ENCODE results near the gene SLIT3. TPM values are rescaled to one million over a fixed set of nuclear protein-coding genes. Genes with fewer than 3 reads are reported as not detected.

The SLIT3 gene
- total RNA-seq, 3 donors from 2014 or later (not counting 1 experiment from before 2014, with no cell fraction given), result 0.34 to 0.80 TPM; not detected in 1

GRCh38 chr5:168858371-168858770 is 442.6 kb downstream of the SLIT3 start:
- DNase-seq (no peak), ATAC-seq (no peak)
- H3K36me3 Mint-ChIP-seq, result no peaks in the 10 kb centered on the region
- no peaks in the 10 kb centered on the region for H3K9me3 Mint-ChIP-seq
- Histone ChIP-seq H3K4me1 (ENCODE audit: control insufficient read depth, insufficient read depth, low read length) (no peaks in the 10 kb centered on the region), H3K36me3 (ENCODE audit: control insufficient read depth, insufficient read depth, low read length) (no peaks in the 10 kb centered on the region), H3K4me3 (ENCODE audit: low read length) (no peak overlapping the region), H3K9me3 (ENCODE audit: control insufficient read depth, insufficient read depth, low read length) (no peaks in the 10 kb centered on the region), H3K27ac (ENCODE audit: low read length) (no peak overlapping the region), H3K27me3 (ENCODE audit: control insufficient read depth, insufficient read depth, low read length) (no peaks in the 10 kb centered on the region)
- TF ChIP-seq, protein P1, sequence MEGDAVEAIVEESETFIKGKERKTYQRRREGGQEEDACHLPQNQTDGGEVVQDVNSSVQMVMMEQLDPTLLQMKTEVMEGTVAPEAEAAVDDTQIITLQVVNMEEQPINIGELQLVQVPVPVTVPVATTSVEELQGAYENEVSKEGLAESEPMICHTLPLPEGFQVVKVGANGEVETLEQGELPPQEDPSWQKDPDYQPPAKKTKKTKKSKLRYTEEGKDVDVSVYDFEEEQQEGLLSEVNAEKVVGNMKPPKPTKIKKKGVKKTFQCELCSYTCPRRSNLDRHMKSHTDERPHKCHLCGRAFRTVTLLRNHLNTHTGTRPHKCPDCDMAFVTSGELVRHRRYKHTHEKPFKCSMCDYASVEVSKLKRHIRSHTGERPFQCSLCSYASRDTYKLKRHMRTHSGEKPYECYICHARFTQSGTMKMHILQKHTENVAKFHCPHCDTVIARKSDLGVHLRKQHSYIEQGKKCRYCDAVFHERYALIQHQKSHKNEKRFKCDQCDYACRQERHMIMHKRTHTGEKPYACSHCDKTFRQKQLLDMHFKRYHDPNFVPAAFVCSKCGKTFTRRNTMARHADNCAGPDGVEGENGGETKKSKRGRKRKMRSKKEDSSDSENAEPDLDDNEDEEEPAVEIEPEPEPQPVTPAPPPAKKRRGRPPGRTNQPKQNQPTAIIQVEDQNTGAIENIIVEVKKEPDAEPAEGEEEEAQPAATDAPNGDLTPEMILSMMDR (IDR thresholded peaks at IDR 0.05), result no peak
- intact Hi-C loops (cut with micrococcal nuclease), result no loop called here
- H3K4me3 Mint-ChIP-seq, result no peak overlapping the region
- no peak overlapping the region for H3K27ac Mint-ChIP-seq
- no peaks in the 10 kb centered on the region for H3K4me1 Mint-ChIP-seq
- H3K27me3 Mint-ChIP-seq (ENCODE audit: low read depth in 2 of 2), result peaks cover 0 to 7% of the 10 kb centered on the region in 2 donors
- WGBS (ENCODE audit: insufficient coverage), result 96% methylated on average over 3 of the region's 4 CpGs

GRCh38 chr5:168853972-168854371 is 447.0 kb downstream of the SLIT3 start:
- intact Hi-C loops (cut with micrococcal nuclease), result no loop called here
- no peaks in the 10 kb centered on the region for H3K9me3 ChIP-seq (ENCODE audit: control insufficient read depth, insufficient read depth, low read length)
- H3K4me3 ChIP-seq (ENCODE audit: low read length), result no peak overlapping the region
- H3K4me3 Mint-ChIP-seq, result no peak overlapping the region
- 98% methylated on average over 5 of the region's 5 CpGs for WGBS (ENCODE audit: insufficient coverage)
- H3K9me3 Mint-ChIP-seq, result no peaks in the 10 kb centered on the region
- H3K4me1 ChIP-seq (ENCODE audit: control insufficient read depth, insufficient read depth, low read length), result peaks cover 8% of the 10 kb centered on the region
- ATAC-seq (no peak), DNase-seq (no peak)
- H3K27ac Mint-ChIP-seq, result no peak overlapping the region
- no peak overlapping the region for H3K27ac ChIP-seq (ENCODE audit: low read length)
- H3K27me3 ChIP-seq (ENCODE audit: control insufficient read depth, insufficient read depth, low read length), result no peaks in the 10 kb centered on the region
- no peaks in the 10 kb centered on the region for H3K36me3 Mint-ChIP-seq
- no peaks in the 10 kb centered on the region for H3K36me3 ChIP-seq (ENCODE audit: control insufficient read depth, insufficient read depth, low read length)
- H3K27me3 Mint-ChIP-seq (ENCODE audit: low read depth in 2 of 2), result no peaks in the 10 kb centered on the region
- TF ChIP-seq, protein P1 (IDR thresholded peaks at IDR 0.05), result no peak
- H3K4me1 Mint-ChIP-seq, result peaks cover 12 to 13% of the 10 kb centered on the region in 2 donors

GRCh38 chr5:168852329-168852728 is 448.6 kb downstream of the SLIT3 start:
- peak overlapping the region; percentile 63 for H3K4me3 Mint-ChIP-seq
- TF ChIP-seq, protein P1 (IDR thresholded peaks at IDR 0.05), result no peak
- H3K36me3 Mint-ChIP-seq, result no peaks in the 10 kb centered on the region
- DNase-seq (no peak), ATAC-seq (peak in 1 of 3 donors; percentile 28)
- H3K9me3 Mint-ChIP-seq, result no peaks in the 10 kb centered on the region
- Histone ChIP-seq H3K27ac (ENCODE audit: low read length) (peak overlapping the region; percentile 16), H3K4me1 (ENCODE audit: control insufficient read depth, insufficient read depth, low read length) (peaks cover 8% of the 10 kb centered on the region), H3K4me3 (ENCODE audit: low read length) (no peak overlapping the region), H3K27me3 (ENCODE audit: control insufficient read depth, insufficient read depth, low read length) (no peaks in the 10 kb centered on the region), H3K36me3 (ENCODE audit: control insufficient read depth, insufficient read depth, low read length) (no peaks in the 10 kb centered on the region), H3K9me3 (ENCODE audit: control insufficient read depth, insufficient read depth, low read length) (no peaks in the 10 kb centered on the region)
- H3K27ac Mint-ChIP-seq, result peak overlapping the region; percentile 67 to 69
- H3K4me1 Mint-ChIP-seq, result peaks cover 12 to 13% of the 10 kb centered on the region in 2 donors
- 12% methylated on average over 4 of the region's 4 CpGs for WGBS (ENCODE audit: insufficient coverage)
- H3K27me3 Mint-ChIP-seq (ENCODE audit: low read depth in 2 of 2), result peaks cover 0 to 5% of the 10 kb centered on the region in 2 donors
- intact Hi-C loops (cut with micrococcal nuclease), result no loop called here

DNA sequence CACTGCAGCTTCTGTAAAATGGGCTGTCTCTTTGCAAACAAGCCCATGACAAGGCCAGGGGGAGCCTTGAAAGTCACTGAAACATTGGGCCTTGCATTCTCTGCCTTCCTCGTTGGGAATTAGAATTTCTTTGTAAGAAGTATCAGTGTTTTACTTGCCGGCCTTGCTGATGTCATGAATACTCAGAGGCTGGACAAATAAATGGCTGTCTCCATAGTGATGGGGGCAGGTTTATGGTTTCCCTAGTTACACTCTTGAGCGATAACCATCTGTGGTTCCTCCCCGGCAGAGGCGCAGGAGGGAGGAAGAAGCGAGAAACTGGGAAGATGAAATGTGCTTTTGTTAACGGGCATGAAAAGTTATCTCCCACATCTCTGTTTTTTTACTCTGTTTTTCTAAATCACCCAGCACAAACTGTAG is 449.0 kb downstream of the SLIT3 start:
- H3K9me3 ChIP-seq (ENCODE audit: control insufficient read depth, insufficient read depth, low read length), result no peaks in the 10 kb centered on the region
- peak overlapping the region; percentile 63 for H3K4me3 Mint-ChIP-seq
- no peaks in the 10 kb centered on the region for H3K27me3 ChIP-seq (ENCODE audit: control insufficient read depth, insufficient read depth, low read length)
- H3K27ac Mint-ChIP-seq, result peak overlapping the region; percentile 67 to 69
- peak overlapping the region; percentile 58 for H3K27ac ChIP-seq (ENCODE audit: low read length)
- no peaks in the 10 kb centered on the region for H3K36me3 ChIP-seq (ENCODE audit: control insufficient read depth, insufficient read depth, low read length)
- no peaks in the 10 kb centered on the region for H3K36me3 Mint-ChIP-seq
- H3K9me3 Mint-ChIP-seq, result no peaks in the 10 kb centered on the region
- H3K4me3 ChIP-seq (ENCODE audit: low read length), result no peak overlapping the region
- peaks cover 12 to 13% of the 10 kb centered on the region in 2 donors for H3K4me1 Mint-ChIP-seq
- 15% methylated on average over 4 of the region's 7 CpGs for WGBS (ENCODE audit: insufficient coverage)
- TF ChIP-seq, protein P1 (IDR thresholded peaks at IDR 0.05), result no peak
- peaks cover 0 to 6% of the 10 kb centered on the region in 2 donors for H3K27me3 Mint-ChIP-seq (ENCODE audit: low read depth in 2 of 2)
- peaks cover 8% of the 10 kb centered on the region for H3K4me1 ChIP-seq (ENCODE audit: control insufficient read depth, insufficient read depth, low read length)
- ATAC-seq, result peak; percentile 73 to 92 (median 74)
- intact Hi-C loops (cut with micrococcal nuclease), result no loop called here
- no peak for DNase-seq

Data from natural killer cell (primary cell).